Trophoblast cell (in vitro differentiated cells and primary cell): ENCODE results near the gene APLN.

Source experiments
- DNase-seq, 2 donors: peaks; one replicate each; pipeline ENCODE4 v3.0.0-alpha.2; 2016
- H2AFZ ChIP-seq: 2 replicates; pipeline ENCODE4 v1.6.1; 2013; ENCODE audit warnings: low read length, moderate library complexity, mild to moderate bottlenecking; ENCODE audit not compliant: insufficient read depth, poor library complexity
- H2AK5ac ChIP-seq: 2 replicates; pipeline ENCODE4 v1.6.1; 2013; ENCODE audit warnings: mild to moderate bottlenecking, low read length
- H2BK120ac ChIP-seq: 2 replicates; pipeline ENCODE4 v1.6.1; 2013; ENCODE audit warnings: low read length, mild to moderate bottlenecking, moderate library complexity; ENCODE audit not compliant: insufficient read depth, poor library complexity
- H2BK12ac ChIP-seq: 2 replicates; pipeline ENCODE4 v1.6.1; 2013; ENCODE audit warnings: mild to moderate bottlenecking, low read length, moderate library complexity
- H2BK5ac ChIP-seq: 2 replicates; pipeline ENCODE4 v1.6.1; 2013; ENCODE audit warnings: low read length, low read depth, moderate library complexity, mild to moderate bottlenecking; ENCODE audit not compliant: poor library complexity
- H3K14ac ChIP-seq: 2 replicates; pipeline ENCODE4 v1.6.1; 2013; ENCODE audit warnings: mild to moderate bottlenecking, low read length
- H3K18ac ChIP-seq: 2 replicates; pipeline ENCODE4 v1.6.1; 2013; ENCODE audit warnings: mild to moderate bottlenecking, low read length
- H3K23ac ChIP-seq: 2 replicates; pipeline ENCODE4 v1.6.1; 2013; ENCODE audit warnings: low read length
- H3K27ac ChIP-seq: 2 replicates; pipeline ENCODE4 v1.5.1; 2013; ENCODE audit warnings: low read depth, mild to moderate bottlenecking, inconsistent platforms, low read length, moderate library complexity
- H3K27me3 ChIP-seq: 2 replicates; pipeline ENCODE4 v1.6.1; 2013; ENCODE audit warnings: inconsistent platforms, mild to moderate bottlenecking, low read length, moderate library complexity; ENCODE audit not compliant: insufficient read depth
- H3K36me3 ChIP-seq, 2 experiments: 1 replicate in 1 of 2; 2 replicates in 1 of 2; pipeline ENCODE4 v1.6.1; 2013; ENCODE audit warnings: low read length in 2 of 2, mild to moderate bottlenecking in 2 of 2, moderate library complexity in 1 of 2; ENCODE audit not compliant: insufficient read depth in 2 of 2, control insufficient read depth in 1 of 2
- H3K4ac ChIP-seq: 2 replicates; pipeline ENCODE4 v1.6.1; 2013; ENCODE audit warnings: low read depth, mild to moderate bottlenecking, low read length, moderate library complexity
- H3K4me1 ChIP-seq, 2 experiments: 1 replicate in 1 of 2; 2 replicates in 1 of 2; pipeline ENCODE4 v1.6.1; 2013; ENCODE audit warnings: low read length in 2 of 2, mild to moderate bottlenecking in 2 of 2, moderate library complexity in 1 of 2; ENCODE audit not compliant: insufficient read depth in 2 of 2, control insufficient read depth in 1 of 2
- H3K4me2 ChIP-seq: 2 replicates; pipeline ENCODE4 v1.6.1; 2013; ENCODE audit warnings: inconsistent platforms, mild to moderate bottlenecking, low read length, moderate library complexity
- H3K4me3 ChIP-seq: 2 replicates; pipeline ENCODE4 v1.5.1; 2013; ENCODE audit warnings: mild to moderate bottlenecking, low read depth, low read length, inconsistent platforms
- H3K79me1 ChIP-seq: one replicate; pipeline ENCODE4 v1.6.1; 2013; ENCODE audit warnings: low read length
- H3K79me2 ChIP-seq: 2 replicates; pipeline ENCODE4 v1.6.1; 2013; ENCODE audit warnings: low read length, mild to moderate bottlenecking; ENCODE audit not compliant: control insufficient read depth, insufficient read depth, poor library complexity
- H3K9ac ChIP-seq: 2 replicates; pipeline ENCODE4 v1.6.1; 2013; ENCODE audit warnings: mild to moderate bottlenecking, low read length
- H3K9me3 ChIP-seq: 2 replicates; pipeline ENCODE4 v1.6.1; 2013; ENCODE audit warnings: low read depth, mild to moderate bottlenecking, control low read depth, inconsistent platforms, low read length; ENCODE audit not compliant: insufficient read depth
- H4K12ac ChIP-seq: 2 replicates; pipeline ENCODE4 v1.6.1; 2013; ENCODE audit warnings: low read depth, mild to moderate bottlenecking, low read length, moderate library complexity
- H4K8ac ChIP-seq: 2 replicates; pipeline ENCODE4 v1.6.1; 2013; ENCODE audit warnings: low read depth, mild to moderate bottlenecking, low read length, moderate library complexity
- H4K91ac ChIP-seq: one replicate; pipeline ENCODE4 v1.6.1; 2013; ENCODE audit warnings: low read depth, mild to moderate bottlenecking, low read length, moderate library complexity
- WGBS: extraction: QIAGEN DNeasy Blood & Tissue Kit; methylation state at CpG from one replicate; pipeline ENCODE4 v1.1.7; 2013; ENCODE audit warnings: missing lambda C conversion rate; ENCODE audit not compliant: insufficient read length, insufficient coverage; ENCODE audit errors: extremely low coverage; 5-methylcytosine and 5-hydroxymethylcytosine counted together

The APLN gene

GRCh38 chrX:129614481-129615255 lies 40.1 kb downstream of the APLN start:
- no peak overlapping the region for H3K14ac ChIP-seq
- no CpG with 5 or more reads among the region's 5 CpGs for WGBS
- H3K18ac ChIP-seq: no peak overlapping the region

GRCh38 chrX:129613596-129613995 lies 41.2 kb downstream of the APLN start:
- no peak overlapping the region for H2AK5ac ChIP-seq
- no peak overlapping the region for H3K14ac ChIP-seq
- no peaks in the 10 kb centered on the region for H3K79me2 ChIP-seq
- H3K27me3 ChIP-seq: no peaks in the 10 kb centered on the region
- H2BK120ac ChIP-seq: no peak overlapping the region
- H3K4me2 ChIP-seq: no peak overlapping the region
- no peak overlapping the region for H2BK5ac ChIP-seq
- no peak overlapping the region for H4K12ac ChIP-seq
- H3K36me3 ChIP-seq: no peaks in the 10 kb centered on the region
- no peak overlapping the region for H2AFZ ChIP-seq
- H3K23ac ChIP-seq: no peak overlapping the region
- H3K4me3 ChIP-seq: no peak overlapping the region
- H3K9ac ChIP-seq: no peak overlapping the region
- no peaks in the 10 kb centered on the region for H3K79me1 ChIP-seq
- peak; percentile 64 to 89 for DNase-seq
- no peak overlapping the region for H2BK12ac ChIP-seq
- H3K27ac ChIP-seq: no peak overlapping the region
- H3K4me1 ChIP-seq: peaks cover 2 to 10% of the 10 kb centered on the region in 2 experiments
- H4K8ac ChIP-seq: no peak overlapping the region
- no peaks in the 10 kb centered on the region for H3K9me3 ChIP-seq
- no peak overlapping the region for H3K4ac ChIP-seq
- H4K91ac ChIP-seq: no peak overlapping the region
- H3K18ac ChIP-seq: no peak overlapping the region

More at GRCh38 chrX:129614481-129615255, 40.1 kb downstream of the APLN start:
- DNase-seq: no peak
- Histone ChIP-seq H3K27ac (no peak overlapping the region), H3K4me2 (no peak overlapping the region), H4K12ac (no peak overlapping the region), H2BK120ac (no peak overlapping the region), H2BK12ac (no peak overlapping the region), H3K23ac (no peak overlapping the region), H4K8ac (no peak overlapping the region), H2AK5ac (no peak overlapping the region), H3K36me3 (no peaks in the 10 kb centered on the region), H3K4ac (no peak overlapping the region), H2BK5ac (no peak overlapping the region), H3K27me3 (no peaks in the 10 kb centered on the region), H3K79me2 (no peaks in the 10 kb centered on the region), H3K4me3 (no peak overlapping the region), H3K4me1 (peaks cover 2 to 10% of the 10 kb centered on the region in 2 experiments), H4K91ac (no peak overlapping the region), H3K79me1 (peaks cover 2% of the 10 kb centered on the region), H2AFZ (no peak overlapping the region), H3K9me3 (no peaks in the 10 kb centered on the region), H3K9ac (no peak overlapping the region)

DNA sequence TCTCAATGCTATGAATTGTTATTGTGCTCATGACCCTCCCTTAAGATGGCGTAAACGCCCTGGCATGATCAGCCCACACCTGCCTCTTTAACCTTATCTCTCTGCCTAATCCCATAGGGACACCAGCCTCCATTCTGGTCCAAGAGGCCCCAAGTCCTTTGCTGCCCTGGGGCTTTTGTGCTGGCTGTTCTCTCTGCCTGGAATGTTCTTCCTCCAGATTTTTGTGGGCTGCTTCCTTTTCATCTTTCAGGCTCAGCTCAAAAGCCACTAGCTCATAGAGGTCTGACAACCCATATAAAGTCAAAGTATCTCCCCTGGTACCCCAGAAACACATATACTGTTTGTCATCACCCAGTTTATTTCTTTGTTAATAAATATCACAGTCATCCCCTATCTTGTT lies 42.4 kb downstream of the APLN start:
- H4K12ac ChIP-seq: no peak overlapping the region
- no peak overlapping the region for H2BK5ac ChIP-seq
- no peak overlapping the region for H4K8ac ChIP-seq
- no peaks in the 10 kb centered on the region for H3K9me3 ChIP-seq
- DNase-seq: peak; percentile 84 to 90
- no CpG with 5 or more reads among the region's 2 CpGs for WGBS
- H3K79me1 ChIP-seq: no peaks in the 10 kb centered on the region
- H3K18ac ChIP-seq: no peak overlapping the region
- H3K36me3 ChIP-seq: no peaks in the 10 kb centered on the region
- no peak overlapping the region for H4K91ac ChIP-seq
- no peaks in the 10 kb centered on the region for H3K27me3 ChIP-seq
- no peak overlapping the region for H2BK120ac ChIP-seq
- no peak overlapping the region for H3K4me2 ChIP-seq
- H2BK12ac ChIP-seq: no peak overlapping the region
- H3K79me2 ChIP-seq: no peaks in the 10 kb centered on the region
- no peak overlapping the region for H3K27ac ChIP-seq
- H2AK5ac ChIP-seq: no peak overlapping the region
- no peak overlapping the region for H3K9ac ChIP-seq
- H3K4me1 ChIP-seq: peaks cover 0 to 6% of the 10 kb centered on the region in 2 experiments
- H3K14ac ChIP-seq: no peak overlapping the region
- no peak overlapping the region for H2AFZ ChIP-seq
- H3K4ac ChIP-seq: no peak overlapping the region
- H3K4me3 ChIP-seq: no peak overlapping the region
- H3K23ac ChIP-seq: no peak overlapping the region

- WGBS: no CpG with 5 or more reads among the region's 1 CpG
- Histone ChIP-seq H3K9me3 (no peaks in the 10 kb centered on the region), H4K12ac (no peak overlapping the region)
Measured at GRCh38 chrX:129609395-129609794, 45.4 kb downstream of the APLN start.

More at GRCh38 chrX:129609395-129609794, 45.4 kb downstream of the APLN start:
- H4K91ac ChIP-seq: no peak overlapping the region
- H3K79me2 ChIP-seq: no peaks in the 10 kb centered on the region
- H3K27ac ChIP-seq: no peak overlapping the region
- H3K79me1 ChIP-seq: no peaks in the 10 kb centered on the region
- H2AK5ac ChIP-seq: no peak overlapping the region
- H3K18ac ChIP-seq: no peak overlapping the region
- H2BK5ac ChIP-seq: no peak overlapping the region
- H3K4ac ChIP-seq: no peak overlapping the region
- no peak overlapping the region for H3K4me2 ChIP-seq
- peaks cover 0 to 1% of the 10 kb centered on the region in 2 experiments for H3K4me1 ChIP-seq
- no peak overlapping the region for H2BK120ac ChIP-seq
- no peaks in the 10 kb centered on the region for H3K27me3 ChIP-seq
- no peak overlapping the region for H3K9ac ChIP-seq
- no peak overlapping the region for H2BK12ac ChIP-seq
- H3K14ac ChIP-seq: no peak overlapping the region
- H2AFZ ChIP-seq: no peak overlapping the region
- H4K8ac ChIP-seq: no peak overlapping the region
- no peaks in the 10 kb centered on the region for H3K36me3 ChIP-seq
- H3K23ac ChIP-seq: no peak overlapping the region
- no peak overlapping the region for H3K4me3 ChIP-seq
- DNase-seq: no peak
